Measurements from ENCODE around the gene EXOC3L4. TPM values are rescaled to one million over a fixed set of nuclear protein-coding genes. Genes with fewer than 3 reads are reported as not detected.
A peak's percentile ranks its signal among the peaks of the same experiment; 100 is the strongest.

Gene EXOC3L4
- total and polyA plus RNA-seq, 4 donors: 24.0 to 77.8 (median 36.7) TPM

DNA sequence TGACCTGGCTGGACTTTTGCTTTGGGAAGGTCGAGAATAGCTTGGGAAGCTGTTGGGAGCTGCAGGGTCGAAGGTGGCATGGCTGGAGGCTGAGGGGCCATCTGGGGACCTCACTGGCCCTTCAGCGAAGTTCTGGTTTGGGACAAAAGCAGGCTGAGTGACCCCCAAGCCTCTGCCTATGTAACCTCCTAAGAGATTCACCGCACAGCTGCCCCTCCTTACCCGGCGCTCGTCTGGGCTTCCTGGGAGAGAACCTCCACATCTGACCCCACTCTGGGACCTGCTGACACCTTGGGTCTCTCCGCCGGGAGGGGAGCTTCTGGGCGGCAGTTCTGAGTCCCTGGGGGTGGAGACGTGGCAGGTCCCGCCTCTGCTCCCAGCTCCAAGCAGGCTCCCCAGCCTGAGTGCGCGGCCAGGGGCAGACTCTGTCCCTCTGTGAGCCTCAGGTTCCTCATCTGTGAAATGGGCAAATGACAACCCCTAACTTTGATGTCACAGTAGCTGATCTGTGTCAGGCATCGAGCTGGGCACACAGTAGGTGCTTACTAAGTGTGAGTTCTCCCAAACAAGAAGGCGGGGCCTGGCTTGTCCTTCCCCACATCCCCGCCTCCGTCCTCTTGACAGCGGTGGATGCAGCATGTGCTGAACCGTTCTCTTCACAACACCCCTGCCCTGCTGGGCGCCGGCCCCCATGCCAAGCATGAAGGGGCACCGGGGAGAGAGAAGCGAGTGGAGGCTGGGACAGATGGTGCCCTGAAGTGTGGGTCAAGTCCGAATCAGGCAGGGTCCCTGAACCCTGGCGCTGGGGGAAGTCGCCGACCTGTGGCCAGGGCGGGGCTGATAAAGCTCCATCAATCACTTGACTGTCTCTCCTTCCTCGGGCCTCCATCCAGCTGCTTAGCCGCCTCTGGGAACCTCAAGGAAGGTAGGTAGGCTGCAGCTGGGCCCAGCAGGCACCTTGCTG is 3.8 kb downstream of the EXOC3L4 start:
- H3K9me3 ChIP-seq (ENCODE audit: control insufficient read depth in 4 of 4, low read length in 3 of 4): no peaks in the 10 kb centered on the region
- H3K9ac ChIP-seq (ENCODE audit: low read depth in 1 of 2, low read length in 2 of 2): no peak overlapping the region
- TF ChIP-seq SP1 (IDR thresholded peaks at IDR 0.05) (no peak), HNF4A (conservative IDR thresholded peaks at IDR 0.05) (peak; percentile 34 to 56), FOXA2 (IDR thresholded peaks at IDR 0.05) (no peak), GABPA (IDR thresholded peaks at IDR 0.05 in 1 of 2, conservative IDR thresholded peaks at IDR 0.05 in 1 of 2) (no peak), NR2F2 (IDR thresholded peaks at IDR 0.05) (no peak), YY1 (IDR thresholded peaks at IDR 0.05) (no peak), REST (IDR thresholded peaks at IDR 0.05) (no peak), RXRA (IDR thresholded peaks at IDR 0.05) (peak; percentile 66 to 74), RAD21 (IDR thresholded peaks at IDR 0.05) (no peak)
- peaks cover 24 to 91% (median 64%) of the 10 kb centered on the region in 4 donors for H3K4me1 ChIP-seq (ENCODE audit: control insufficient read depth in 4 of 4, insufficient read depth in 4 of 4, low read length in 3 of 4)
- H3K27ac ChIP-seq (ENCODE audit: low read depth in 1 of 2, low read length in 2 of 2): peak overlapping the region; percentile 91 to 94
- H3K4me3 ChIP-seq (ENCODE audit: low read depth in 1 of 3, low read length in 3 of 3): peak overlapping the region; percentile 23 to 61 (median 53)
- H3K36me3 ChIP-seq (ENCODE audit: control insufficient read depth in 4 of 4, insufficient read depth in 3 of 4, low read depth in 1 of 4, low read length in 3 of 4): no peaks in the 10 kb centered on the region
- no peaks in the 10 kb centered on the region for H3K27me3 ChIP-seq (ENCODE audit: control insufficient read depth in 4 of 4, insufficient read depth in 4 of 4, low read length in 3 of 4)
- DNase-seq (ENCODE audit: low spot score): no peak
- whole genome bisulfite sequencing: 39% methylated on average over 31 of the region's 31 CpGs

GRCh38 chr14:103099081-103099732 is 4.7 kb downstream of the EXOC3L4 start:
- H3K36me3 ChIP-seq (ENCODE audit: control insufficient read depth in 4 of 4, insufficient read depth in 3 of 4, low read depth in 1 of 4, low read length in 3 of 4): no peaks in the 10 kb centered on the region
- H3K9me3 ChIP-seq (ENCODE audit: control insufficient read depth in 4 of 4, low read length in 3 of 4): no peaks in the 10 kb centered on the region
- DNase-seq (ENCODE audit: low spot score): peak; percentile 77
- H3K27ac ChIP-seq (ENCODE audit: low read depth in 1 of 2, low read length in 2 of 2): peak overlapping the region; percentile 91 to 94
- peak overlapping the region; percentile 45 to 80 for H3K9ac ChIP-seq (ENCODE audit: low read depth in 1 of 2, low read length in 2 of 2)
- peak overlapping the region; percentile 48 to 61 (median 53) for H3K4me3 ChIP-seq (ENCODE audit: low read depth in 1 of 3, low read length in 3 of 3)
- 29% methylated on average over 12 of the region's 12 CpGs for WGBS
- H3K4me1 ChIP-seq (ENCODE audit: control insufficient read depth in 4 of 4, insufficient read depth in 4 of 4, low read length in 3 of 4): peaks cover 28 to 93% (median 69%) of the 10 kb centered on the region in 4 donors
- H3K27me3 ChIP-seq (ENCODE audit: control insufficient read depth in 4 of 4, insufficient read depth in 4 of 4, low read length in 3 of 4): no peaks in the 10 kb centered on the region
- TF ChIP-seq, protein P1, sequence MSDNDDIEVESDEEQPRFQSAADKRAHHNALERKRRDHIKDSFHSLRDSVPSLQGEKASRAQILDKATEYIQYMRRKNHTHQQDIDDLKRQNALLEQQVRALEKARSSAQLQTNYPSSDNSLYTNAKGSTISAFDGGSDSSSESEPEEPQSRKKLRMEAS (IDR thresholded peaks at IDR 0.05): peak; percentile 72
- peak; percentile 24 to 53 for TF ChIP-seq HNF4A (conservative IDR thresholded peaks at IDR 0.05)
- TF ChIP-seq YY1 (IDR thresholded peaks at IDR 0.05): peak; percentile 90
- TF ChIP-seq FOXA2 (IDR thresholded peaks at IDR 0.05): peak; percentile 43
- TF ChIP-seq, protein P2, sequence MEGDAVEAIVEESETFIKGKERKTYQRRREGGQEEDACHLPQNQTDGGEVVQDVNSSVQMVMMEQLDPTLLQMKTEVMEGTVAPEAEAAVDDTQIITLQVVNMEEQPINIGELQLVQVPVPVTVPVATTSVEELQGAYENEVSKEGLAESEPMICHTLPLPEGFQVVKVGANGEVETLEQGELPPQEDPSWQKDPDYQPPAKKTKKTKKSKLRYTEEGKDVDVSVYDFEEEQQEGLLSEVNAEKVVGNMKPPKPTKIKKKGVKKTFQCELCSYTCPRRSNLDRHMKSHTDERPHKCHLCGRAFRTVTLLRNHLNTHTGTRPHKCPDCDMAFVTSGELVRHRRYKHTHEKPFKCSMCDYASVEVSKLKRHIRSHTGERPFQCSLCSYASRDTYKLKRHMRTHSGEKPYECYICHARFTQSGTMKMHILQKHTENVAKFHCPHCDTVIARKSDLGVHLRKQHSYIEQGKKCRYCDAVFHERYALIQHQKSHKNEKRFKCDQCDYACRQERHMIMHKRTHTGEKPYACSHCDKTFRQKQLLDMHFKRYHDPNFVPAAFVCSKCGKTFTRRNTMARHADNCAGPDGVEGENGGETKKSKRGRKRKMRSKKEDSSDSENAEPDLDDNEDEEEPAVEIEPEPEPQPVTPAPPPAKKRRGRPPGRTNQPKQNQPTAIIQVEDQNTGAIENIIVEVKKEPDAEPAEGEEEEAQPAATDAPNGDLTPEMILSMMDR (IDR thresholded peaks at IDR 0.05; ENCODE audit: low read depth, low read length, missing input control): peak; percentile 46
- no peak for TF ChIP-seq JUND (IDR thresholded peaks at IDR 0.05)
- no peak for TF ChIP-seq RAD21 (IDR thresholded peaks at IDR 0.05)
- no peak for TF ChIP-seq GABPA (IDR thresholded peaks at IDR 0.05 in 1 of 2, conservative IDR thresholded peaks at IDR 0.05 in 1 of 2)
- TF ChIP-seq HNF4G (IDR thresholded peaks at IDR 0.05): no peak
- TF ChIP-seq NR2F2 (IDR thresholded peaks at IDR 0.05): no peak
- TF ChIP-seq FOXA1 (IDR thresholded peaks at IDR 0.05): no peak
- TF ChIP-seq REST (IDR thresholded peaks at IDR 0.05): no peak
- TF ChIP-seq, protein P3, sequence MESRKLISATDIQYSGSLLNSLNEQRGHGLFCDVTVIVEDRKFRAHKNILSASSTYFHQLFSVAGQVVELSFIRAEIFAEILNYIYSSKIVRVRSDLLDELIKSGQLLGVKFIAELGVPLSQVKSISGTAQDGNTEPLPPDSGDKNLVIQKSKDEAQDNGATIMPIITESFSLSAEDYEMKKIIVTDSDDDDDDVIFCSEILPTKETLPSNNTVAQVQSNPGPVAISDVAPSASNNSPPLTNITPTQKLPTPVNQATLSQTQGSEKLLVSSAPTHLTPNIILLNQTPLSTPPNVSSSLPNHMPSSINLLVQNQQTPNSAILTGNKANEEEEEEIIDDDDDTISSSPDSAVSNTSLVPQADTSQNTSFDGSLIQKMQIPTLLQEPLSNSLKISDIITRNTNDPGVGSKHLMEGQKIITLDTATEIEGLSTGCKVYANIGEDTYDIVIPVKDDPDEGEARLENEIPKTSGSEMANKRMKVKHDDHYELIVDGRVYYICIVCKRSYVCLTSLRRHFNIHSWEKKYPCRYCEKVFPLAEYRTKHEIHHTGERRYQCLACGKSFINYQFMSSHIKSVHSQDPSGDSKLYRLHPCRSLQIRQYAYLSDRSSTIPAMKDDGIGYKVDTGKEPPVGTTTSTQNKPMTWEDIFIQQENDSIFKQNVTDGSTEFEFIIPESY (IDR thresholded peaks at IDR 0.05): peak; percentile 36
- TF ChIP-seq RXRA (IDR thresholded peaks at IDR 0.05): peak in 1 of 2 donors; percentile 75
- TF ChIP-seq EGR1 (IDR thresholded peaks at IDR 0.05; ENCODE audit: low read depth in 2 of 2): peak; percentile 91
- TF ChIP-seq TAF1 (conservative IDR thresholded peaks at IDR 0.05): no peak
- peak; percentile 58 for TF ChIP-seq SP1 (IDR thresholded peaks at IDR 0.05)

Measured in liver (tissue), 9 donors.